Measurements from ENCODE around the gene METTL5.

GRCh38 chr2:169778446-169778845 lies 46.3 kb downstream of the METTL5 start:
- TF ChIP-seq POLR2AphosphoS5 (IDR thresholded peaks at IDR 0.05; ENCODE audit: low read depth, low read length): no peak
- no peak for TF ChIP-seq POLR2A (IDR thresholded peaks at IDR 0.05; ENCODE audit: low read depth, low read length)
- no peak for TF ChIP-seq TAF1 (IDR thresholded peaks at IDR 0.05; ENCODE audit: low read depth, low read length)
- no peak for TF ChIP-seq SPI1 (IDR thresholded peaks at IDR 0.05; ENCODE audit: low read depth, low read length)
